Panc1 (cell line): ENCODE measurements around the gene RANBP17. TPM values are rescaled to one million over a fixed set of nuclear protein-coding genes. Genes with fewer than 3 reads are reported as not detected.

Experiments used
- ATAC-seq: fragments of 200-7000 bp; cut with Tn5 transposase; 2 replicates; pipeline ENCODE4 v1.9.1; 2020; ENCODE audit warnings: mild to moderate bottlenecking, moderate library complexity
- BruUV-seq: library from RNA; stranded (reverse); fragments of 400-500 nt; replicated peaks from 2 replicates; lab custom pipeline; 2021; lab: Mats Ljungman, UMichigan
- CTCF ChIA-PET: fragments of 300-600 bp; sonication (Branson Sonifier 250); formaldehyde crosslinking; loops from one replicate; lab custom pipeline; 2022; ENCODE audit warnings: antibody characterized with exemption; lab: Charles Lee
- POLR2A ChIA-PET: fragments of 300-600 bp; sonication (Branson Sonifier 250); formaldehyde crosslinking; loops from one replicate; lab custom pipeline; 2022; ENCODE audit warnings: antibody characterized with exemption; lab: Charles Lee
- DNase-seq: peaks from one replicate; pipeline ENCODE4 v3.0.0-alpha.2; 2010; ENCODE audit warnings: low read depth, low spot score
- H3K27ac ChIP-seq: 2 replicates; pipeline ENCODE4 v1.5.1; 2011; ENCODE audit warnings: mild to moderate bottlenecking, low read length, inconsistent platforms
- H3K27me3 ChIP-seq: fragments of 200-500 bp; sonication (Bioruptor generic); 2 replicates; pipeline ENCODE4 v1.6.0; 2014; ENCODE audit warnings: low read length, inconsistent platforms; ENCODE audit not compliant: control insufficient read depth, insufficient read depth
- H3K36me3 ChIP-seq: fragments of 200-500 bp; sonication (Bioruptor generic); 2 replicates; pipeline ENCODE4 v1.5.1; 2014; ENCODE audit warnings: inconsistent platforms, mild to moderate bottlenecking, low read length, moderate library complexity; ENCODE audit not compliant: control insufficient read depth, insufficient read depth
- H3K4me1 ChIP-seq: 2 replicates; pipeline ENCODE4 v1.5.1; 2011; ENCODE audit warnings: inconsistent platforms, mild to moderate bottlenecking, low read length, moderate library complexity; ENCODE audit not compliant: control insufficient read depth, insufficient read depth
- H3K4me3 ChIP-seq, 2 experiments: 2 replicates each; pipeline ENCODE4 v1.5.1; 2011 to 2012; ENCODE audit warnings: low read depth in 2 of 2, low read length in 2 of 2, mild to moderate bottlenecking in 2 of 2, inconsistent platforms in 1 of 2, moderate library complexity in 1 of 2
- H3K9me3 ChIP-seq: fragments of 200-500 bp; sonication (Bioruptor generic); 2 replicates; pipeline ENCODE4 v1.5.1; 2014; ENCODE audit warnings: low read depth, mild to moderate bottlenecking, inconsistent platforms, low read length, moderate library complexity; ENCODE audit not compliant: control insufficient read depth, insufficient read depth
- CTCF ChIP-seq: fragments of 450-650 bp; IDR thresholded peaks from 2 replicates; pipeline ENCODE4 v1.5.1; 2017; ENCODE audit warnings: mild to moderate bottlenecking
- POLR2AphosphoS5 ChIP-seq: IDR thresholded peaks from 2 replicates; pipeline ENCODE4 v1.6.1; 2012; ENCODE audit warnings: mild to moderate bottlenecking, low read depth, low read length, moderate library complexity
- REST ChIP-seq, 2 experiments: IDR thresholded peaks; 2 replicates each; pipeline ENCODE4 v1.6.1; 2011 to 2012; ENCODE audit warnings: low read depth in 2 of 2, control low read depth in 1 of 2, low read length in 1 of 2, mild to moderate bottlenecking in 1 of 2, moderate library complexity in 1 of 2; ENCODE audit not compliant: insufficient read depth in 1 of 2
- SIN3A ChIP-seq: IDR thresholded peaks from 2 replicates; pipeline ENCODE4 v1.6.1; 2012; ENCODE audit warnings: low read depth, mild to moderate bottlenecking, low read length, moderate library complexity, borderline replicate concordance; ENCODE audit not compliant: insufficient read depth
- TCF7L2 ChIP-seq: IDR thresholded peaks from 2 replicates; pipeline ENCODE4 v1.6.1; 2011; ENCODE audit warnings: mild to moderate bottlenecking, low read depth, low read length, inconsistent platforms
- in situ Hi-C: cut with HindIII; loops from 2 replicates; pipeline ENCODE4 v1.10.0; 2016; ENCODE audit warnings: low sequenced_read_pairs, low pct_unique_long_range_greater_than_20kb
- intact Hi-C: fragments of 100-400 bp; cut with micrococcal nuclease; formaldehyde crosslinking; loops from one replicate; pipeline ENCODE4 v1.10.0; 2022; ENCODE audit not compliant: unreplicated experiment
- total RNA-seq: library from RNA; stranded (reverse); gene quantifications from one replicate; pipeline ENCODE4 v1.2.1, GENCODE V29; 2021; ENCODE audit not compliant: unreplicated experiment

RANBP17 gene
- total RNA-seq, 1 experiment from 2014 or later: not detected

DNA sequence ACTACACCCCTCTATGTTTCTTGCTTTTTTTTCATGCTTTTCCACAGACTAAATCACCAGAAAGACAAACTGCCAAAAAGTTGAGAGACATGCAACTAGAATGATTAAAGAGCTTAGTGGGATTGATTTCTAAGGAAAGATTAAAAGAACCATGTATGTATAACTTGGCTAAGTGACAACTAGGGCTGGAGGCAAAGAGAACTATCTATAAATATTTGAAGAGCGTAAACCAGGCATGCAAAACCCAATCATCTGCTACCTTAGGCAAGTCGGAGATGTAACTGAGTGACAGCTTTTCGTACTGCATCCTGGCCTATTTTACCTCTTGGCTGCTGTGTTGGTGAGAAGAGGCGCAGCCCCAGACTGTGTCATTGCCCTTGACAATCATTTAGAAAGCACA lies 326.2 kb downstream of the RANBP17 start:
- TF ChIP-seq TCF7L2 (no peak), SIN3A (no peak), CTCF (no peak), POLR2AphosphoS5 (no peak), REST (IDR thresholded peaks at IDR 0.05; ENCODE audit: insufficient read depth in 1 of 2, low read depth in 2 of 2, low read length in 1 of 2) (no peak)
- POLR2A ChIA-PET: no interaction called here
- Histone ChIP-seq H3K27me3 (peaks cover 1% of the 10 kb centered on the region; the same call in 1 of the 2 replicates), H3K9me3 (no peaks in the 10 kb centered on the region), H3K36me3 (no peaks in the 10 kb centered on the region), H3K4me3 (no peak overlapping the region), H3K4me1 (no peaks in the 10 kb centered on the region), H3K27ac (no peak overlapping the region)
- in situ Hi-C loops: no loop called here
- BruUV-seq: no TSS peak
- CTCF ChIA-PET: interaction anchor here (0.6 kb wide), 1 partner anchor 444 kb away, joined by 3 read pairs; no protein-coding TSS in a partner anchor
- DNase-seq (no peak), ATAC-seq (no peak)
- intact Hi-C loops: no loop called here

- H3K9me3 ChIP-seq: no peaks in the 10 kb centered on the region
- H3K36me3 ChIP-seq: no peaks in the 10 kb centered on the region
- no peaks in the 10 kb centered on the region for H3K4me1 ChIP-seq
- H3K27ac ChIP-seq: no peak overlapping the region
- H3K4me3 ChIP-seq: no peak overlapping the region
- DNase-seq: no peak
- ATAC-seq: no peak
- intact Hi-C loops (no loop called here), in situ Hi-C loops (no loop called here)
- CTCF ChIA-PET: no interaction called here
- BruUV-seq: no TSS peak
- no peak for TF ChIP-seq SIN3A
- TF ChIP-seq CTCF: no peak
- no peak for TF ChIP-seq POLR2AphosphoS5
- TF ChIP-seq TCF7L2: no peak
- no peak for TF ChIP-seq REST (IDR thresholded peaks at IDR 0.05; ENCODE audit: insufficient read depth in 1 of 2, low read depth in 2 of 2, low read length in 1 of 2)
- no peaks in the 10 kb centered on the region for H3K27me3 ChIP-seq
- POLR2A ChIA-PET: no interaction called here
These were observed 327.6 kb downstream of the RANBP17 start for GRCh38 chr5:171189442-171189841.
